Measurements from ENCODE around the gene ROS1.
"Not testable (repeated sequence)": the region's sequence is repeated elsewhere in the genome, so short reads cannot be mapped to it uniquely, and the experiment has no call there.

ROS1 gene

GRCh38 chr6:117266257-117267053, 159.3 kb downstream of the ROS1 start:
- no peak for DNase-seq (ENCODE audit: low read depth)

GRCh38 chr6:117265410-117266256, 160.1 kb downstream of the ROS1 start, which contains the start of gene VGLL2:
Gene VGLL2, plus strand, starts transcription at chr6:117265558. Its CDS starts 206 bp downstream, at chr6:117265764.
- DNase-seq (ENCODE audit: low read depth), result no peak

- DNase-seq (ENCODE audit: low read depth), result no peak
Measured at GRCh38 chr6:117264692-117265409, 160.9 kb downstream of the ROS1 start.

GRCh38 chr6:117264369-117264691, 161.4 kb downstream of the ROS1 start:
- no peak for DNase-seq (ENCODE audit: low read depth)

- no peak for DNase-seq (ENCODE audit: low read depth)
Measured at GRCh38 chr6:117263353-117263927, 162.3 kb downstream of the ROS1 start.

- no peak for DNase-seq (ENCODE audit: low read depth)
Measured at GRCh38 chr6:117262799-117263198, 162.9 kb downstream of the ROS1 start.

DNA sequence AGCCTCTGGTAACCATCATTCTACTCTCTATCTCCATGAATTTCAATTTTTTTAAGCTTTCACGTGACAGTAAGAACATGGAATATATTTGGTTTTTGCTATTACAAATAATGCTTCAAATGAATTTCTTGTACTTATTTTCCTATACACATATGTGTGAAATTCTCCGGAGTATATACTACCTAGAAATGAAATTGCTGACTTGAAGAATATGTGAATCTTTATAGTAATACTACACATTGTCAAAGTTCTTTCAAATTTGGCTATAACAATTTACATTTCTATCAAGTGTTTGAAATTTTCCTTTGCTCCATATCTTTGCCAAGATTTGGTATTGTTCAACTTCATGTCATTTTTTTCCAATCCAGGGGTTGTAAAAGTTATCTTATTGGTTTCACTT, 172.0 kb downstream of the ROS1 start:
- DNase-seq (ENCODE audit: low read depth), result no peak

GRCh38 chr6:117244979-117245378, 180.8 kb downstream of the ROS1 start:
- DNase-seq (ENCODE audit: low read depth), result not testable (repeated sequence)

GRCh38 chr6:117244571-117244970, 181.2 kb downstream of the ROS1 start:
- DNase-seq (ENCODE audit: low read depth), result not testable (repeated sequence)

Measured in GM04503 (cell line).